ENCODE results near the gene REC8.
A peak's percentile ranks its signal among the peaks of the same experiment; 100 is the strongest.
"Not testable (repeated sequence)": the region's sequence is repeated elsewhere in the genome, so short reads cannot be mapped to it uniquely, and the experiment has no call there.

REC8 gene

GRCh38 chr14:24194873-24195185 is 22.9 kb downstream of the REC8 start:
- DNase-seq = no peak
- Histone ChIP-seq H3K36me3 (peaks cover 14% of the 10 kb centered on the region), H3K4me3 (ENCODE audit: low read depth, low read length) (peak overlapping the region; percentile 94), H3K4me1 (no peaks in the 10 kb centered on the region), H3K9me3 (no peaks in the 10 kb centered on the region), H3K27me3 (no peaks in the 10 kb centered on the region)
- TF ChIP-seq CTCF (IDR thresholded peaks at IDR 0.05; ENCODE audit: low read depth, low read length) = no peak

GRCh38 chr14:24195186-24196070 is 23.5 kb downstream of the REC8 start, which contains the start of gene TM9SF1:
TM9SF1 (minus strand) TSS chr14:24195441; CDS start chr14:24195019, 422 bp downstream.
- no peaks in the 10 kb centered on the region for H3K9me3 ChIP-seq
- H3K4me1 ChIP-seq = no peaks in the 10 kb centered on the region
- peak; percentile 90 for DNase-seq
- peaks cover 14% of the 10 kb centered on the region for H3K36me3 ChIP-seq
- no peak for TF ChIP-seq CTCF (IDR thresholded peaks at IDR 0.05; ENCODE audit: low read depth, low read length)
- peak within 1 kb of the TSS; percentile 94 for H3K4me3 ChIP-seq (ENCODE audit: low read depth, low read length)
- H3K27me3 ChIP-seq = no peaks in the 10 kb centered on the region

DNA sequence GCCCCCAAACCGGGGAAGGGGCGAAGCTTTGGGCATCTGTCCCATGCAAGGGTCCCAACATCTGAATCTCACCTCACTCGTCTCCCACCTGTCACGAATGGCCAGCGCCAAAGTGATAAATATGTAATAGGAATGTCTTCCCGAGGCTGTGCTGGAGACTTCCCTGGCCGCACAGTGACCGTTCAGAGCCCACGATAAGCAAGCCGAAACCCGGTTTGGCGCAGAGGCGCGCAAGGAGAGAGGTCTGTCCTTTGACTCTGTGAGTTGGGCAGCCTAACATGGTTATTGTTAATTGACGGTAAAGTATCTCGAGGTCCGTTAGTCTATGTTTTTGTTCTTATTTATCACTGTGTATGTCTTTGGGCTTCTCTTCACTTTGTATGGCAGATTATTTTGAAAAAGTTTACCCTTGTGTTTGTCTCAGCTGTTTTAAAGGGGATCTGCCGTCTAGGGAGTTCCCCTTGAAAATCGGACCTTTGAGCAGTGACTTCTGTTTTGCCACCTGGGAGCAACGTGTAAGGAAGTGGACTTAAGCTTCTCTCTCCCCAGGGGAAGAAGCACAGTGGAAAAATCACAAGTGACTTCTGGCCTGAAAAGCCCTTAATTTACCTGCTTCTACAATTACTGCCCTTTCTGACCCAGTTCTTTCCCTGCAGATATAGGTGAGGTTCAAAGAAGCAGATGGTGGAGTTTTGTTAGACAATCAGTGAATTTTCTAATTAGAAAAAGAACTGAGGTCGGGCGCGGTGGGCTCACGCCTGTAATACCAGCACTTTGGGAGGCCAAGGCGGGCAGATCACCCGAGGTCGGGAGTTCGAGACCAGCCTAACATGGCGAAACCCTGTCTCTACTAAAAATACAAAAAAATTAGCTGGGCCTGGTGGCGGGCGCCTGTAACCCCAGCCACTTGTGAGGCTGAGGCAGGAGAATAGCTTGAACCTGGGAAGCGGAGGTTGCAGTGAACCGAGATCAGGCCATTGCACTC is 24.5 kb downstream of the REC8 start:
- Histone ChIP-seq H3K9me3 (no peaks in the 10 kb centered on the region), H3K27me3 (no peaks in the 10 kb centered on the region), H3K36me3 (peaks cover 19% of the 10 kb centered on the region), H3K4me3 (ENCODE audit: low read depth, low read length) (peak overlapping the region; percentile 94), H3K4me1 (no peaks in the 10 kb centered on the region)
- no peak for DNase-seq
- TF ChIP-seq CTCF (IDR thresholded peaks at IDR 0.05; ENCODE audit: low read depth, low read length) = no peak

DNA sequence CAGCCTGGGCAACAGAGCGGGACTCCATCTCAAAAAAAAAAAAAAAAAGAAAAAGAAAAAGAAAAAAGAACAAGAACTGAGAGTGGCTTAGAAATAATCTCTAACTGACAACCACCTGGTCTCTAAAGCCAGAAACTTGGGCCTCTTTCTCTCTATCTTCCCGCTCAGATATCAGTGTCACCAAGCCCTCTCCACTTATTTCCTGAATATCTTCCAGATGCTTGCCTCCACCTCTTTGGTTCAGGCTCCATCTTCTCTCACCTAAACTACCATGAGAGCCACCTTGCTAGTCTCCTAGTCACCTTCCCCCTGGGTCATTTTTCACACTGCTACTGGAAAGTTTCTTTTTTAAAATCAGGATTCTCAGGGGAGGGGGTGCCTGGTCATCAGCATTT is 25.2 kb downstream of the REC8 start:
- no peaks in the 10 kb centered on the region for H3K4me1 ChIP-seq
- no peak overlapping the region for H3K4me3 ChIP-seq (ENCODE audit: low read depth, low read length)
- H3K27me3 ChIP-seq = no peaks in the 10 kb centered on the region
- no peak for DNase-seq
- H3K9me3 ChIP-seq = no peaks in the 10 kb centered on the region
- peaks cover 22% of the 10 kb centered on the region for H3K36me3 ChIP-seq
- no peak for TF ChIP-seq CTCF (IDR thresholded peaks at IDR 0.05; ENCODE audit: low read depth, low read length)

DNA sequence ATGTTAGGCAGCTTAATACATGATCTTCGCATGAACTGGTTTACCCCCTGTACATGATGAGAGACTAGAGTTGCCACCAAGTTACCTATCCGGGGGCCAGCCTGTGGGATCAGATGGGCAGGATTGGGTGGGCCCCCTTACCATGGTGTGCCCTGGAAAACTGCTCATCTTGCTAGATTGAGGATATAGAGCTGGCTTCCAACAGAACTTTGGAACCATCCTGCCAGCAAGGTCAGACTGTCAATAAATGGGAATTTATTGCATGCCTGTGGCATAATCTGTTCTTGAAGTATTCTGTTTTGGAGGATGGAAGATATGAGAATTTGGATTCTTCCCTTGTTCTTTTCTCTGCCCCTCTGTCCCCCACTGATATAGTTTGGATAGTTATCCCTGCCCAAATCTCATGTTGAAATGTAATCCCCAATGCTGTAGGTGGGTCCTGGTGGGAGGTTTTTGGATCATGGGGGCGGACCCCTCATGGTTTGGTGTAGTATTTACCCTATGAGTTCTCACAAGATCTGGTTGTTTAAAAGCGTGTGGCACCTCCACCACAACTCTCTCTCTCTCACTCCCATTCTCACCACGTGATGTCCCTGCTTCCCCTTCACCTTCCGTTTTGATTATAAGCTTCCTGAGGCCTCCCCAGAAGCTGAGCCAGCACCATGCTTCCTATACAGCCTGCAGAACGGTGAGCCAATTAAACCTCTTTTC is 27.1 kb downstream of the REC8 start:
- Histone ChIP-seq H3K36me3 (peaks cover 11% of the 10 kb centered on the region; the same call in 1 of the 2 replicates), H3K27me3 (no peaks in the 10 kb centered on the region), H3K4me3 (ENCODE audit: low read depth, low read length) (no peak overlapping the region), H3K9me3 (no peaks in the 10 kb centered on the region), H3K4me1 (no peaks in the 10 kb centered on the region)
- no peak for TF ChIP-seq CTCF (IDR thresholded peaks at IDR 0.05; ENCODE audit: low read depth, low read length)
- DNase-seq = no peak

- H3K4me3 ChIP-seq (ENCODE audit: low read depth, low read length); H3K36me3 ChIP-seq: not testable (repeated sequence)
Measured at GRCh38 chr14:24202538-24202937, 30.7 kb downstream of the REC8 start.

GRCh38 chr14:24203249-24203886 is 31.5 kb downstream of the REC8 start:
- H3K36me3 ChIP-seq = peaks cover 12% of the 10 kb centered on the region
- H3K9me3 ChIP-seq; H3K4me3 ChIP-seq (ENCODE audit: low read depth, low read length): not testable (repeated sequence)

More at GRCh38 chr14:24202538-24202937, 30.7 kb downstream of the REC8 start:
- H3K9me3 ChIP-seq, H3K27me3 ChIP-seq, DNase-seq, H3K4me1 ChIP-seq: not testable (repeated sequence)

More at GRCh38 chr14:24203249-24203886, 31.5 kb downstream of the REC8 start:
- not testable (repeated sequence) for H3K27me3 ChIP-seq, H3K4me1 ChIP-seq, DNase-seq
